Amniotic stem cell (primary cell): ENCODE measurements around the gene ACTN4.

Experiments
- DNase-seq: peaks from one replicate; lab custom pipeline; 2025; lab: John Stamatoyannopoulos, UW

The ACTN4 gene

GRCh38 chr19:38695832-38696728 lies 48.6 kb downstream of the ACTN4 start:
- no peak for DNase-seq

- no peak for DNase-seq
Observed at GRCh38 chr19:38696729-38697055, 49.2 kb downstream of the ACTN4 start.

GRCh38 chr19:38697197-38697596 lies 49.7 kb downstream of the ACTN4 start:
- no peak for DNase-seq

- DNase-seq: no peak
Observed at GRCh38 chr19:38697641-38698071, 50.2 kb downstream of the ACTN4 start.

- DNase-seq: no peak
Observed at GRCh38 chr19:38698225-38699026, 51.0 kb downstream of the ACTN4 start.

GRCh38 chr19:38699027-38699346 lies 51.5 kb downstream of the ACTN4 start:
- no peak for DNase-seq

GRCh38 chr19:38699647-38700349 lies 52.3 kb downstream of the ACTN4 start:
- DNase-seq: no peak

- no peak for DNase-seq
Observed at GRCh38 chr19:38700350-38700901, 53.0 kb downstream of the ACTN4 start.

GRCh38 chr19:38700902-38701454 lies 53.5 kb downstream of the ACTN4 start:
- no peak for DNase-seq

- DNase-seq: no peak
Observed at GRCh38 chr19:38701455-38702063, 54.1 kb downstream of the ACTN4 start.

GRCh38 chr19:38702278-38702677 lies 54.8 kb downstream of the ACTN4 start:
- DNase-seq: no peak

- no peak for DNase-seq
Observed at GRCh38 chr19:38703509-38703908, 56.1 kb downstream of the ACTN4 start.

- no peak for DNase-seq
Observed at GRCh38 chr19:38704488-38705026, 57.1 kb downstream of the ACTN4 start.

- no peak for DNase-seq
Observed at GRCh38 chr19:38705197-38706019, 58.0 kb downstream of the ACTN4 start.

GRCh38 chr19:38706792-38707511 lies 59.5 kb downstream of the ACTN4 start:
- DNase-seq: no peak

GRCh38 chr19:38707512-38708114 lies 60.2 kb downstream of the ACTN4 start:
- DNase-seq: no peak

GRCh38 chr19:38708413-38709024 lies 61.1 kb downstream of the ACTN4 start:
- DNase-seq: no peak

GRCh38 chr19:38709119-38709518 lies 61.7 kb downstream of the ACTN4 start:
- no peak for DNase-seq
